HepG2 (cell line): ENCODE results near the gene PRDX3. TPM values are rescaled to one million over a fixed set of nuclear protein-coding genes. Genes with fewer than 3 reads are reported as not detected.

Experiments used
- PRPF4 ChIP-seq: fragments of 200-400 bp; formaldehyde crosslinking; IDR thresholded peaks from 2 replicates; pipeline ENCODE4 v1.6.1; 2016; ENCODE audit warnings: low read length, low read depth; ENCODE audit not compliant: poor library complexity, severe bottlenecking
- TGIF2 ChIP-seq: IDR thresholded peaks from 2 replicates; pipeline ENCODE4 v1.6.1; 2016; ENCODE audit warnings: control low read depth, missing compliant biosample characterization
- WIZ ChIP-seq: sonication (generic); formaldehyde crosslinking; IDR thresholded peaks from 2 replicates; pipeline ENCODE4 v1.5.1; 2020; ENCODE audit warnings: mild to moderate bottlenecking, missing genetic modification reagents
- ZMAT3 ChIP-seq: sonication (generic); formaldehyde crosslinking; conservative IDR thresholded peaks from 2 replicates; pipeline ENCODE4 v1.7.0; 2021; ENCODE audit warnings: missing genetic modification reagents
- ZNF234 ChIP-seq: sonication (generic); formaldehyde crosslinking; conservative IDR thresholded peaks from 2 replicates; pipeline ENCODE4 v1.5.1; 2020; ENCODE audit warnings: mild to moderate bottlenecking, missing genetic modification reagents
- ZNF747 ChIP-seq: sonication (generic); formaldehyde crosslinking; IDR thresholded peaks from 2 replicates; pipeline ENCODE4 v1.8.1; 2023; ENCODE audit warnings: missing genetic modification reagents, mild to moderate bottlenecking, borderline replicate concordance
- ZNF878 ChIP-seq: sonication (generic); formaldehyde crosslinking; IDR thresholded peaks from 2 replicates; pipeline ENCODE4 v1.8.1; 2023; ENCODE audit warnings: mild to moderate bottlenecking, missing genetic modification reagents, moderate library complexity
- polyA plus RNA-seq, 8 experiments: library from polyadenylated mRNA; depleted of rRNA in 3 of 8; stranded (reverse) in 7 of 8; unstranded in 1 of 8; fragments of >200 nt; fragmentation: Illumina TruSeq in 4 of 8; extraction: Trizol in 4 of 8; gene quantifications; 2 replicates each; pipeline versions ENCODE4 v1.2.1 to v1.2.3, GENCODE V29; 2011 to 2016; ENCODE audit warnings: low read depth in 4 of 8, missing spikeins in 1 of 8, mixed read lengths in 1 of 8; ENCODE audit not compliant: insufficient read depth in 1 of 8
- total RNA-seq, 5 experiments: library from RNA; depleted of rRNA; stranded (reverse); fragments of >200 nt; fragmentation: Illumina TruSeq; extraction: Trizol; gene quantifications; 2 replicates each; pipeline ENCODE4 v1.2.3, GENCODE V29; 2016; ENCODE audit warnings: low read depth in 1 of 5
- TF ChIP-seq, protein P1 (sequence below): IDR thresholded peaks from 2 replicates; pipeline ENCODE4 v1.6.1; 2016; ENCODE audit warnings: low read depth, missing genetic modification reagents, missing compliant biosample characterization
- TF ChIP-seq, protein P2 (sequence below), 2 experiments: fragments of 450-650 bp in 1 of 2; sonication (generic) in 1 of 2; formaldehyde crosslinking in 1 of 2; IDR thresholded peaks; 2 replicates each; pipeline versions ENCODE4 v1.6.1 to v1.8.0; 2016 to 2022; ENCODE audit warnings: antibody characterized with exemption in 1 of 2, mild to moderate bottlenecking in 1 of 2, missing genetic modification reagents in 1 of 2
- TF ChIP-seq, protein P3 (sequence below): IDR thresholded peaks from 2 replicates; pipeline ENCODE4 v1.6.1; 2016; ENCODE audit warnings: low read depth

Gene PRDX3
- total and polyA plus RNA-seq, 2 of the 13 experiments (the other 11 are each of a cell fraction or from before 2014, with no cell fraction given): 407 to 565 TPM

DNA sequence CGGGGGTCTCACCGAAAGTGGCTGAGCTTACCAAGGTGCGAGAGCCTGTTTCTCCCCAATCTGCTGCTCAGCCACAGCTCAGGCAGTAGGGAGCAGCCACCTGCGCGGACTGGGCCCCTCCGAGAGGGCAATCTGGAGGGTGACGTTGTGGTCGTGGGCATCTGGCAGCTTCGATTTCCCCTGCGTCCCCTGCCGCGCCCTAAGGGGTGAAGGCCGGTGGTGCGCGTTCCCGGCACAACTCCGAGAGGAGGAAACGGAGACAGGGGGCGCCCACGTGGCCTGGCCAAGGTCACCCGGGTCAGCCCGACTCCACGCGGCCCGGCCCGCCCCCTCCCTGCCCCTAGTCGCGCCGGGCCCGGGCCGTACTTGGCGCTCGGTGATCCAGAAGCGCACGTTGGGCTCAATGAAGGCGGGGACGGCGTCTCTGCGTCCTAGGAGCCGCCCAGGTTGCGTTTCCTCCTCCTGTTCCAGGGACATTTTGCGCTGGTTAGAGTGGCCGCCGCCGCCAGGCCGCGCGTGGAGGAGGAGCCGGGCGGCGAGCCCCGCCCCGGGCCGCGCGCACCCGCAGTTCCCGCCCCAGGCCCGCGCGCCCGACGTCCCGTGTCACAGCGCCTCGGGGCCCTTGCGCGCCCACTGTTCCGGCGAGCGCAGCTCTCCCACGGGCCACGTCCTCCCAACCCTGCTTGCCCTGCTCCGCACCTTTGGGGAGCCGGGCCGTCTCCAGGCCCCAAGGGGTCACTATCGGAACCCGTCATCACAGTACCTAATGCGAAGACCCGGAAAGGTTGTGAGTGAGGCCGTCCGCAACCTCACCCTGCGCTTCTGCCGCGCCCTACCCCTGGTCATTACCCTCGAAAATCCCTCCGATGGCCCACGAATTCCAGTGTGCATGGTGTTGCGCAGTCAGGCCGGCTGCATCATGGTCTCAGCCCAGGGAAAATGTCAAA, 13.2 kb downstream of the PRDX3 start, which contains the start of gene SFXN4 (continued):
- peak; percentile 76; the same call in 1 of the 2 replicates for TF ChIP-seq ZNF747 (CRISPR knock-in tag)
- no peak; the same call in 1 of the 2 replicates for TF ChIP-seq ZNF234 (CRISPR knock-in tag)
- TF ChIP-seq WIZ (CRISPR knock-in tag): no peak
- peak; percentile 29; the same call in 1 of the 2 replicates for TF ChIP-seq ZNF878 (CRISPR knock-in tag)
- TF ChIP-seq, protein P1, sequence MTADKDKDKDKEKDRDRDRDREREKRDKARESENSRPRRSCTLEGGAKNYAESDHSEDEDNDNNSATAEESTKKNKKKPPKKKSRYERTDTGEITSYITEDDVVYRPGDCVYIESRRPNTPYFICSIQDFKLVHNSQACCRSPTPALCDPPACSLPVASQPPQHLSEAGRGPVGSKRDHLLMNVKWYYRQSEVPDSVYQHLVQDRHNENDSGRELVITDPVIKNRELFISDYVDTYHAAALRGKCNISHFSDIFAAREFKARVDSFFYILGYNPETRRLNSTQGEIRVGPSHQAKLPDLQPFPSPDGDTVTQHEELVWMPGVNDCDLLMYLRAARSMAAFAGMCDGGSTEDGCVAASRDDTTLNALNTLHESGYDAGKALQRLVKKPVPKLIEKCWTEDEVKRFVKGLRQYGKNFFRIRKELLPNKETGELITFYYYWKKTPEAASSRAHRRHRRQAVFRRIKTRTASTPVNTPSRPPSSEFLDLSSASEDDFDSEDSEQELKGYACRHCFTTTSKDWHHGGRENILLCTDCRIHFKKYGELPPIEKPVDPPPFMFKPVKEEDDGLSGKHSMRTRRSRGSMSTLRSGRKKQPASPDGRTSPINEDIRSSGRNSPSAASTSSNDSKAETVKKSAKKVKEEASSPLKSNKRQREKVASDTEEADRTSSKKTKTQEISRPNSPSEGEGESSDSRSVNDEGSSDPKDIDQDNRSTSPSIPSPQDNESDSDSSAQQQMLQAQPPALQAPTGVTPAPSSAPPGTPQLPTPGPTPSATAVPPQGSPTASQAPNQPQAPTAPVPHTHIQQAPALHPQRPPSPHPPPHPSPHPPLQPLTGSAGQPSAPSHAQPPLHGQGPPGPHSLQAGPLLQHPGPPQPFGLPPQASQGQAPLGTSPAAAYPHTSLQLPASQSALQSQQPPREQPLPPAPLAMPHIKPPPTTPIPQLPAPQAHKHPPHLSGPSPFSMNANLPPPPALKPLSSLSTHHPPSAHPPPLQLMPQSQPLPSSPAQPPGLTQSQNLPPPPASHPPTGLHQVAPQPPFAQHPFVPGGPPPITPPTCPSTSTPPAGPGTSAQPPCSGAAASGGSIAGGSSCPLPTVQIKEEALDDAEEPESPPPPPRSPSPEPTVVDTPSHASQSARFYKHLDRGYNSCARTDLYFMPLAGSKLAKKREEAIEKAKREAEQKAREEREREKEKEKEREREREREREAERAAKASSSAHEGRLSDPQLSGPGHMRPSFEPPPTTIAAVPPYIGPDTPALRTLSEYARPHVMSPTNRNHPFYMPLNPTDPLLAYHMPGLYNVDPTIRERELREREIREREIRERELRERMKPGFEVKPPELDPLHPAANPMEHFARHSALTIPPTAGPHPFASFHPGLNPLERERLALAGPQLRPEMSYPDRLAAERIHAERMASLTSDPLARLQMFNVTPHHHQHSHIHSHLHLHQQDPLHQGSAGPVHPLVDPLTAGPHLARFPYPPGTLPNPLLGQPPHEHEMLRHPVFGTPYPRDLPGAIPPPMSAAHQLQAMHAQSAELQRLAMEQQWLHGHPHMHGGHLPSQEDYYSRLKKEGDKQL (CRISPR knock-in tag): no peak; the same call in 1 of the 2 replicates
- TF ChIP-seq TGIF2 (CRISPR knock-in tag): peak; percentile 63; the same call in 1 of the 2 replicates
- 0 out of 2 replicates have a peak, but pooled peaks have one; percentile 51 for TF ChIP-seq ZMAT3 (CRISPR knock-in tag)
- TF ChIP-seq, protein P2, sequence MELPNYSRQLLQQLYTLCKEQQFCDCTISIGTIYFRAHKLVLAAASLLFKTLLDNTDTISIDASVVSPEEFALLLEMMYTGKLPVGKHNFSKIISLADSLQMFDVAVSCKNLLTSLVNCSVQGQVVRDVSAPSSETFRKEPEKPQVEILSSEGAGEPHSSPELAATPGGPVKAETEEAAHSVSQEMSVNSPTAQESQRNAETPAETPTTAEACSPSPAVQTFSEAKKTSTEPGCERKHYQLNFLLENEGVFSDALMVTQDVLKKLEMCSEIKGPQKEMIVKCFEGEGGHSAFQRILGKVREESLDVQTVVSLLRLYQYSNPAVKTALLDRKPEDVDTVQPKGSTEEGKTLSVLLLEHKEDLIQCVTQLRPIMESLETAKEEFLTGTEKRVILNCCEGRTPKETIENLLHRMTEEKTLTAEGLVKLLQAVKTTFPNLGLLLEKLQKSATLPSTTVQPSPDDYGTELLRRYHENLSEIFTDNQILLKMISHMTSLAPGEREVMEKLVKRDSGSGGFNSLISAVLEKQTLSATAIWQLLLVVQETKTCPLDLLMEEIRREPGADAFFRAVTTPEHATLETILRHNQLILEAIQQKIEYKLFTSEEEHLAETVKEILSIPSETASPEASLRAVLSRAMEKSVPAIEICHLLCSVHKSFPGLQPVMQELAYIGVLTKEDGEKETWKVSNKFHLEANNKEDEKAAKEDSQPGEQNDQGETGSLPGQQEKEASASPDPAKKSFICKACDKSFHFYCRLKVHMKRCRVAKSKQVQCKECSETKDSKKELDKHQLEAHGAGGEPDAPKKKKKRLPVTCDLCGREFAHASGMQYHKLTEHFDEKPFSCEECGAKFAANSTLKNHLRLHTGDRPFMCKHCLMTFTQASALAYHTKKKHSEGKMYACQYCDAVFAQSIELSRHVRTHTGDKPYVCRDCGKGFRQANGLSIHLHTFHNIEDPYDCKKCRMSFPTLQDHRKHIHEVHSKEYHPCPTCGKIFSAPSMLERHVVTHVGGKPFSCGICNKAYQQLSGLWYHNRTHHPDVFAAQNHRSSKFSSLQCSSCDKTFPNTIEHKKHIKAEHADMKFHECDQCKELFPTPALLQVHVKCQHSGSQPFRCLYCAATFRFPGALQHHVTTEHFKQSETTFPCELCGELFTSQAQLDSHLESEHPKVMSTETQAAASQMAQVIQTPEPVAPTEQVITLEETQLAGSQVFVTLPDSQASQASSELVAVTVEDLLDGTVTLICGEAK (IDR thresholded peaks at IDR 0.05): no peak
- TF ChIP-seq, protein P2 (CRISPR knock-in tag; IDR thresholded peaks at IDR 0.05): peak; percentile 80
- TF ChIP-seq, protein P3, sequence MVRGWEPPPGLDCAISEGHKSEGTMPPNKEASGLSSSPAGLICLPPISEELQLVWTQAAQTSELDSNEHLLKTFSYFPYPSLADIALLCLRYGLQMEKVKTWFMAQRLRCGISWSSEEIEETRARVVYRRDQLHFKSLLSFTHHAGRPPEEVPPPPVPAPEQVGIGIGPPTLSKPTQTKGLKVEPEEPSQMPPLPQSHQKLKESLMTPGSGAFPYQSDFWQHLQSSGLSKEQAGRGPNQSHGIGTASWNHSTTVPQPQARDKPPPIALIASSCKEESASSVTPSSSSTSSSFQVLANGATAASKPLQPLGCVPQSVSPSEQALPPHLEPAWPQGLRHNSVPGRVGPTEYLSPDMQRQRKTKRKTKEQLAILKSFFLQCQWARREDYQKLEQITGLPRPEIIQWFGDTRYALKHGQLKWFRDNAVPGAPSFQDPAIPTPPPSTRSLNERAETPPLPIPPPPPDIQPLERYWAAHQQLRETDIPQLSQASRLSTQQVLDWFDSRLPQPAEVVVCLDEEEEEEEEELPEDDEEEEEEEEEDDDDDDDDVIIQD (CRISPR knock-in tag): peak; percentile 25; the same call in 1 of the 2 replicates
- TF ChIP-seq PRPF4: no peak
